ENCODE results near the gene CRHR1. TPM values are rescaled to one million over a fixed set of nuclear protein-coding genes. Genes with fewer than 3 reads are reported as not detected.
"Not testable (repeated sequence)": the region's sequence is repeated elsewhere in the genome, so short reads cannot be mapped to it uniquely, and the experiment has no call there.

The CRHR1 gene
- total RNA-seq, 4 donors from 2014 or later: 0.26 to 0.89 (median 0.76) TPM

DNA sequence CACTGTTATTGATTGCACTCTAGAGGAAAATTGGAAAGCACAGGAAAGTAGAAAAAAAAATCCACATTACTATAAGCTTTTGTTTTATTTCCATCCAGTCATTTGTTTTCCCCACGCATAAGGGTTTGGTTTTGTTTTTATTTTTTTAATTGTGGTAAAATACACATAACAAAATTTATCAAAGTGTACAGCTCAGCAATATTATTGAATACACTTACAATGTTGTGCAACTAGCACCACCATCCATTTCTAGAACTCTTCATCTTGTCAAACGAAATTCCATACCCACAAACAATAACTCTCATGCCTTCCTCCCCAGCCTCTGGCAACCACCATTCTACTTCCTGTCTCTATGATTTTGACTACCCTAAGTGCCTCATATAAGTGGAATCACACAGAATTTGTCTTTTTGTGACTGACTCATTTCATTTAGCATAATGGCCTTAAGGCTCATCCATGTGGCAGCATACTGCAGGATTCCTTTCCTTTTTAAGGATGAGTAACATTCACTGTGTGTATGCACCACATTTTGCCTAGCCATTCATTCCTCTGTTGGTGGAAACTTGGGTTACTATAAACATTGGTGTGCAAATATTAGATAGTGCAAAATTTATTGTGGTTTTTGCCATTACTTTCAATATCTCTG is 71.7 kb downstream of the CRHR1 start:
- H3K27ac ChIP-seq: no peak overlapping the region
- no peak overlapping the region for H3K4me3 ChIP-seq
- H3K27me3 ChIP-seq: peaks cover 31% of the 10 kb centered on the region
- no peaks in the 10 kb centered on the region for H3K9me3 ChIP-seq
- TF ChIP-seq POLR2AphosphoS5 (IDR thresholded peaks at IDR 0.05): no peak
- TF ChIP-seq EP300 (IDR thresholded peaks at IDR 0.05): no peak
- no peak for TF ChIP-seq POLR2A (IDR thresholded peaks at IDR 0.05)
- TF ChIP-seq, protein P1, sequence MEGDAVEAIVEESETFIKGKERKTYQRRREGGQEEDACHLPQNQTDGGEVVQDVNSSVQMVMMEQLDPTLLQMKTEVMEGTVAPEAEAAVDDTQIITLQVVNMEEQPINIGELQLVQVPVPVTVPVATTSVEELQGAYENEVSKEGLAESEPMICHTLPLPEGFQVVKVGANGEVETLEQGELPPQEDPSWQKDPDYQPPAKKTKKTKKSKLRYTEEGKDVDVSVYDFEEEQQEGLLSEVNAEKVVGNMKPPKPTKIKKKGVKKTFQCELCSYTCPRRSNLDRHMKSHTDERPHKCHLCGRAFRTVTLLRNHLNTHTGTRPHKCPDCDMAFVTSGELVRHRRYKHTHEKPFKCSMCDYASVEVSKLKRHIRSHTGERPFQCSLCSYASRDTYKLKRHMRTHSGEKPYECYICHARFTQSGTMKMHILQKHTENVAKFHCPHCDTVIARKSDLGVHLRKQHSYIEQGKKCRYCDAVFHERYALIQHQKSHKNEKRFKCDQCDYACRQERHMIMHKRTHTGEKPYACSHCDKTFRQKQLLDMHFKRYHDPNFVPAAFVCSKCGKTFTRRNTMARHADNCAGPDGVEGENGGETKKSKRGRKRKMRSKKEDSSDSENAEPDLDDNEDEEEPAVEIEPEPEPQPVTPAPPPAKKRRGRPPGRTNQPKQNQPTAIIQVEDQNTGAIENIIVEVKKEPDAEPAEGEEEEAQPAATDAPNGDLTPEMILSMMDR (IDR thresholded peaks at IDR 0.05): no peak
- H3K4me1 ChIP-seq: no peaks in the 10 kb centered on the region
- no peak for DNase-seq (ENCODE audit: low spot score in 2 of 2)
- H3K36me3 ChIP-seq: no peaks in the 10 kb centered on the region
- 55% methylated on average over 2 of the region's 2 CpGs for WGBS

DNA sequence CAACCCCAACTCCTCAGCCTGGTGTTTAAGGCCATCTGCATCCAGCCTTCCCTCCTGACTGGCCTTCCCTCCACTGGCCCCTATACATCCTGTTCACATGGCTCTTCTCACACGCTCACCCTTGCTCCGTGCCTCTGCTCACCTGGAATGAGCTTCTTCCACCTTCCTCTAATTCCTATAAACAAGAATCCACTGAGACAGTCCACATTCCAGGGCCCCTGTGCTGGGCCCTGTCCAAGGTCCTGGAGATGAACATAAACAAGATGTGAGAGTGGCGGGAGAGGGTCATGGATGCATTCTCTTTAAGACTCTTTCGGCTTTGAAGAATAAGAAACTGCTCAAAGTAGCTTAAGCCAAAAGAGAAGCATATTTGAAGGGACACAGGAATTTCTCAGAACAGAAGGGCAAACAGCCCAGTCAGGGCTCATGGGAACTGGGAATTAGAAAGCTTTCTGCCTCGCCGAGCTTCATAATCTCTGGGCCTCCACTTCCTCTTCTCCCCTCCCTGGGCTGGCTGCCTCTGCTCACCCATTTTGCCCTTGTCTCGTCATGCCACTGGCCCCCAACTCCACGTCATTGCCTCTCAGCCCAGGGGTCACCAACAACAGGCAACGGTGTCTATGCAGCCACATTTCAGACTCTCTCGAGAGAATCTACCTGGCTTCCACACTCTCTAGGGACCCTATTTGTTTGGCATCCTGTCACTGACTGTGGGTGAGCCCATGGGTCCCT is 74.0 kb downstream of the CRHR1 start:
- peaks cover 33% of the 10 kb centered on the region for H3K27me3 ChIP-seq

DNA sequence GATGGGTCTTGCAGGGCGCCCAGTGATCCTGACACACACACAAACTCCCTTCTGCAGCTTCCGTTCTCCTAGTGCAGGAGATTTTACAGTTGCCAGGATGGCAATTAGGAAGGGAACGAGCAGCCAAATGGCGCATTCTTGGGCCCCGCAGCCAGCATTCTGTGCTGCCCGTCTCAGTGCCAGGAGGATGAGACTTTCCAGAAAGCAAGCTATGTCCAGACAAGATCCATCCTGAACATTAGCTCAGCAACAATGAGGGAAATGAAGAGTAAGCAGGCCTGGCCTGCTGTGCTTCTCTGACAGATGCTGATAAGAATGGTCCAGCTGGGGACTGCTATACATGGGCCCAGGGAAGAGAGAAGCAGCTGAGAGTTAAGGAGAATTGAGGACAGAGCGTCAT is 77.0 kb downstream of the CRHR1 start:
- WGBS: 56% methylated on average over 6 of the region's 7 CpGs
- H3K27me3 ChIP-seq: peaks cover 52% of the 10 kb centered on the region
- no peak for TF ChIP-seq POLR2A (IDR thresholded peaks at IDR 0.05)
- no peak for TF ChIP-seq EP300 (IDR thresholded peaks at IDR 0.05)
- TF ChIP-seq, protein P1 (IDR thresholded peaks at IDR 0.05): no peak
- TF ChIP-seq POLR2AphosphoS5 (IDR thresholded peaks at IDR 0.05): no peak

More for the DNA sequence above, 74.0 kb downstream of the CRHR1 start:
- H3K36me3 ChIP-seq: no peaks in the 10 kb centered on the region
- WGBS: 45% methylated on average over 10 of the region's 10 CpGs
- H3K4me1 ChIP-seq: no peaks in the 10 kb centered on the region
- H3K27ac ChIP-seq: no peak overlapping the region
- no peaks in the 10 kb centered on the region for H3K9me3 ChIP-seq
- DNase-seq (ENCODE audit: low spot score in 2 of 2): no peak
- H3K4me3 ChIP-seq: no peak overlapping the region
- TF ChIP-seq EP300 (IDR thresholded peaks at IDR 0.05) (no peak), POLR2A (IDR thresholded peaks at IDR 0.05) (no peak), POLR2AphosphoS5 (IDR thresholded peaks at IDR 0.05) (no peak)
- TF ChIP-seq, protein P1 (IDR thresholded peaks at IDR 0.05): no peak

DNA sequence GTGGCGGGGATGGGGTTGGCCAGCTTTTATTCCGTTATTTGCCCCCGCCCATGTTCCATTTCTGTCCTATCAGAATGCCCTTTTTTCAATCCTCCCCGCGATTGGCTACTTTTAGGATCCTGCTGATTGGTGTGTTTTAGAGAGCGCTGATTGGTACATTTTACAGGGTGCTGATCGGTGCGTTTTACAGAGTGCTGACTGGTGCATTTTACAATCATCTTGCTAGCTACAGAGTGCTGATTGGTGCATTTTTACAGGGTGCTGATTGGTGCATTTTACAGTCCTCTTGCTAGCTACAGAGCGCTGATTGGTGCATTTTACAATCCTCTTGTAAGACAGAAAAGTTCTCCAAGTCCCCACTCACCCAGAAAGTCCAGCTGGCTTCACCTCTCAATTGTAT is 78.0 kb downstream of the CRHR1 start:
- not testable (repeated sequence) for H3K36me3 ChIP-seq; H3K4me3 ChIP-seq; DNase-seq (ENCODE audit: low spot score in 2 of 2); H3K4me1 ChIP-seq; H3K27ac ChIP-seq; H3K9me3 ChIP-seq
- peaks cover 53% of the 10 kb centered on the region for H3K27me3 ChIP-seq
- 93% methylated on average over 9 of the region's 9 CpGs for WGBS

More for the DNA sequence above, 77.0 kb downstream of the CRHR1 start:
- Histone ChIP-seq H3K4me3 (no peak overlapping the region), H3K36me3 (no peaks in the 10 kb centered on the region), H3K9me3 (no peaks in the 10 kb centered on the region), H3K4me1 (no peaks in the 10 kb centered on the region), H3K27ac (no peak overlapping the region)
- no peak for DNase-seq (ENCODE audit: low spot score in 2 of 2)

DNA sequence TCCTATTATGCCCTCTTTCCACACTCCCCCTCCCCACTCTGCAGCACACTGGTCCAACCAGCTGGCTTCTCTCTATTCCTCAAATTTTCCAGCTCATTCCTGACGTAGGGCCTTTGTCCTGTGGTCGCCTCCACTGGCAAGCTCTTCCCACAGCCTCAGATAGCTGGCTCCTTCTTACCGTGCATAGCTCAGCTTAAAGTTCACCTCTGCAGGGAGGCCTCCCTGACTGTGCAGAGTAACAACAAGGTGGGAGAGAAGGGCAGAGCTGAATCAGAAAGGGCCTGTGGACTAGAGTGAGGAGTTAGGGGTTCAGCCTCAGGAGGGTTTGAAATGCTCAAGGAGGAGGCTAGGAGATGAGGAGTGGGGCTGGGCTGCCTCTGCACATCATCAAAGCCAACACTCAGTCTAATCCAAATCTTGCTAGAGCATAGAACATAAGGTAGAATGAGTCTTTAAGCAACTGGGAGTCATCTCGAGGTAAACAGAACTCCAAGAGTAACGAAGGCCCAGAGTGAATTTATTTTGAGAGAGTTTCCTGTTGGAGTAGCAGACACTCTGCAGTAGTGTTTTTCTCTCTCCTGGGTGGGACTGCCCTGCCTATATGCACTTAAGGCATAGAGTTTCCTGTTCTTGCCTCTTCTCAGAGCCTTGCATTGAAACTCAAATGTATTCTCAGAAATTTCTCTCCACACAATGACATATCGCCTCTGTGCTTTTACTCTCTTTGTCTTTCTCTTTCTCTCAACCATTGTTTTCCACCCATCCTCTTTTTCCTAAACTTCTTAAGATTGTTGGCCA is 79.9 kb downstream of the CRHR1 start:
- no peak for DNase-seq (ENCODE audit: low spot score in 2 of 2)

More for the DNA sequence above, 79.9 kb downstream of the CRHR1 start:
- no peaks in the 10 kb centered on the region for H3K36me3 ChIP-seq
- no peak for TF ChIP-seq EP300 (IDR thresholded peaks at IDR 0.05)
- TF ChIP-seq POLR2A (IDR thresholded peaks at IDR 0.05): no peak
- no peak for TF ChIP-seq POLR2AphosphoS5 (IDR thresholded peaks at IDR 0.05)
- TF ChIP-seq, protein P1 (IDR thresholded peaks at IDR 0.05): no peak
- H3K27me3 ChIP-seq: peaks cover 45% of the 10 kb centered on the region
- H3K4me3 ChIP-seq: no peak overlapping the region
- no peaks in the 10 kb centered on the region for H3K4me1 ChIP-seq
- H3K27ac ChIP-seq: no peak overlapping the region
- WGBS: 67% methylated on average over 6 of the region's 6 CpGs
- H3K9me3 ChIP-seq: no peaks in the 10 kb centered on the region
